DMS153 treated with DMSO at 0.1 percent for 48 hours (cell line): ENCODE data around the gene SACM1L.
A peak's percentile ranks its signal among the peaks of the same experiment; 100 is the strongest.
"Not testable (repeated sequence)": the region's sequence is repeated elsewhere in the genome, so short reads cannot be mapped to it uniquely, and the experiment has no call there.

Experiments used
- DNase-seq: peaks from one replicate; lab custom pipeline; 2025; ENCODE audit not compliant: unreplicated experiment; lab: John Stamatoyannopoulos, UW

Gene SACM1L

GRCh38 chr3:45666757-45667431 is 22.3 kb upstream of the SACM1L start:
- DNase-seq: no peak

- DNase-seq: no peak
Measured at GRCh38 chr3:45667569-45667934, 21.6 kb upstream of the SACM1L start.

- DNase-seq: no peak
Measured at GRCh38 chr3:45670436-45670835, 18.8 kb upstream of the SACM1L start.

GRCh38 chr3:45670991-45671390 is 18.2 kb upstream of the SACM1L start:
- DNase-seq: no peak

- no peak for DNase-seq
Measured at GRCh38 chr3:45673273-45673672, 15.9 kb upstream of the SACM1L start.

GRCh38 chr3:45676325-45677032 is 12.7 kb upstream of the SACM1L start:
- DNase-seq: no peak

- DNase-seq: no peak
Measured at GRCh38 chr3:45677033-45677446, 12.2 kb upstream of the SACM1L start.

- no peak for DNase-seq
Measured at GRCh38 chr3:45677841-45678240, 11.4 kb upstream of the SACM1L start.

GRCh38 chr3:45679805-45680204 is 9.4 kb upstream of the SACM1L start:
- DNase-seq: no peak

- no peak for DNase-seq
Measured at GRCh38 chr3:45681221-45681620, 8.0 kb upstream of the SACM1L start.

GRCh38 chr3:45681846-45682245 is 7.3 kb upstream of the SACM1L start:
- no peak for DNase-seq

GRCh38 chr3:45682311-45682710 is 6.9 kb upstream of the SACM1L start:
- no peak for DNase-seq

- DNase-seq: no peak
Measured at GRCh38 chr3:45682786-45683185, 6.4 kb upstream of the SACM1L start.

GRCh38 chr3:45683417-45684326 is 5.5 kb upstream of the SACM1L start:
- no peak for DNase-seq

GRCh38 chr3:45684327-45684892 is 4.8 kb upstream of the SACM1L start:
- no peak for DNase-seq

- not testable (repeated sequence) for DNase-seq
Measured at GRCh38 chr3:45685722-45686121, 3.5 kb upstream of the SACM1L start.

- no peak for DNase-seq
Measured at GRCh38 chr3:45686850-45687249, 2.3 kb upstream of the SACM1L start.

- DNase-seq: no peak
Measured at GRCh38 chr3:45687828-45688193, 1.4 kb upstream of the SACM1L start.

GRCh38 chr3:45688194-45688881 is 858 bp upstream of the SACM1L start:
- peak; percentile 7 for DNase-seq

- DNase-seq: no peak
Measured at GRCh38 chr3:45689787-45690145, 570 bp downstream of the SACM1L start.
